GM19099 (cell line): Measurements from ENCODE around the gene NCBP2L.

Source experiments
- POLR2A ChIP-seq: IDR thresholded peaks from 3 replicates; pipeline ENCODE4 v1.6.1; 2011; ENCODE audit warnings: low read depth; ENCODE audit not compliant: insufficient read length; ENCODE audit errors: extremely low read depth

The NCBP2L gene

DNA sequence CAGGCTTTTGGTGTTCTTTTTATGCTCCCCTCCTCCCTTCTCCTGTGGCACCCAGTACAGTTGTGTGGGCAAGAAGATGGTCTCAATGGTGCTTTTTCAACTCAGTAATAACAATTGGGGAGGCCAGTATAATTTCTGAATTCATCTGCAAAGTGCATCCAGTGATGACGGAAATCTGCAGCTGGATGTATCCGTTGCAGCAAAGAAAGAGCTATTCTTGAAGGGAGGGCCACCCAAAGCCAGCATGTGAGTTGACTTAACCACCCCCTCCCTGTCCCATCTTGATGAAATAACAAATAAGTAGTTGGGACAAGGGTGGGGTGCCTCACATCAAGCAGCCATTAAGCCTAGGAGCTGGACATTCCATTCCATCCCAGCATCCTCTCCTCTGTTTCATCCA, 32.7 kb upstream of the NCBP2L start:
- TF ChIP-seq POLR2A = no peak

DNA sequence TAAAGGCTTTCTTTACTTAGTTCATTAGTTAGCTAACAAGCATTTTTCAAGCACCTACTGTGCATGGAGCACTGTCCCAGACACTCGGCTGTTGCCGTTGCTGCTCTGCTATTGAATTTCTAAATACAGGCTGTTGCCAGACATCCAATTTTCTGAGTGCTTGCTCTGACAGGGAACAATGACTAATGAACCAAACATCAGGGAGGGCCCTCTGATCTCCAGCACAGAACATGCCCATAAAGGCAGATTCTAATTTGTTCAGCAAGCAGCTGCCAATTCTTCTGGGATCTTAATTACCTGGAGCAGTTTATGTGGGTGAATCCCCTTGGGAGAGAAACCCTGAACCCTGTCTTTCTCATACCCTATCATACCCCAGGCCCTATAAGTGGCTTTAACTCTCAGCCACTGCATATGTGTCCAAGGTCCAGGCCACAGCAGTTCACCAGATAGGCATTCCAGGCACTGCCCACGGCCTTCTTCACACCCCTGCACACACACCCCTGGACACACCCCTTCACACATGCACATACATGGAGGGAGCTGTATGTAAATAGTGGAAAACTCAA, 29.9 kb upstream of the NCBP2L start:
- no peak for TF ChIP-seq POLR2A

DNA sequence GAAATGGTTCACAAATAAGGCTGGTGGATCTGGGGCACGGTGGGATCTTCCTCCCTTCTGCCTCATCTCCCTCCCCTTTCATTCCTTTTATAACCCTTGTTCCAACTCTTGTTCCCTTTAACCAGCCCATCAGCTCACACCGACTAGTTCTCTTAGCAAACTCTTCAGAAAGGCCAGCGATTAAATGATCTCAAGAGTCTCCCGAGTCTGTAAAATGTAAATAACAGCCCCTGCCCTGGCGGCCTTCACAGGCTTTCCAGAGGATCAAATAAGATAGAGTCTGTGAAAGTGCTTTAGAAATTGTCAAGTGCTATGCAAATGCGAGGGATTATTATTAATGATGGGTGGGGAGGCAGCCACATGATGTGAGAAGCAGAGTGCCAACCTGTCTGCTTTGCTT, 29.0 kb upstream of the NCBP2L start:
- TF ChIP-seq POLR2A = no peak

DNA sequence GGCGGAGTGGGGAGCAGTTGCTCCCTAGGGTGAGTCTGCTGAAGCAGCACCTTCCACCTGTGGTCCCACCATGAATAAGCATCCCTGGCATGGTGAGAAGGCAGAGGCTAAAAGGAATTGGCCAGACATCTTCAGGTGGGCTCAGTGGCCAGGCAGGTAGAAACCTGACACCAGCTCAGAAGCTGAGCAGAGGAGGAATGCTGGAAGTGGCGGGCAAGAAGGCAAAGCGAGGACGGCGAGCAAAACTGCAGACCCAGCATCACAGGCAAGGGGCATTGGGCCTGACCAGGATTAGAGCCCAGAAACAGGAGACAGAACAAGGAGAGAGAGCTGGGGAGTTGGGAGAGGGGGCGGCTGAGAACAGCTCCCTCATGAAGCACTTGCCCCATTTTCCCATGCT, 27.3 kb upstream of the NCBP2L start:
- no peak for TF ChIP-seq POLR2A

DNA sequence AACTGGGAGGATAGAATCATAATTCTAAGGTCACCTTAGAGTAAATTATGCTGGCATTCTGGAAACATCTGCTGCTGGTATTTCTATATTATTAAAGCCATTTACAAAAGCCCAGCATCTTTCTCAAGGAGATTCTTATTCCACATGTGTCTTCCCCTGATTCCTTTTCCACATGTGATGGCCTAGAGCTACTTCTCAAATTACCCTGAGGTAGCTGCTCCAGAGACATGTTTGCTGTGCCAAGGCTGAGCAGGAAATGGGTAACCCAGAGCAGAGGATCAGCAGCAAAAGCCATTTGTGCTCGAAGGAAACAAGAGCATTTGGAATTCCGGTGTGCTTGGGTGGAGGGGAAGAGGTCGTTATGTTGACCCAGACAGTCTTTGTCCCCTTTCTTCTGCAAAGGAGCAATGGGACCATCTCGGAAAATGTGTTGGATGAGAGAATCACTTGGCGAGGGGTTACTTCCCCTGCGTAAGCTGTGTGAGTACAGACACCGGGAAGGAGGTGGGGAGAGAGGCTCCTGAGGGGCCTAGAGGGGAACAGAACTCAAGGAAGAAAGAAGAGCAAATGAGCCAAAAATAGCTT, 26.6 kb upstream of the NCBP2L start:
- TF ChIP-seq POLR2A = no peak

DNA sequence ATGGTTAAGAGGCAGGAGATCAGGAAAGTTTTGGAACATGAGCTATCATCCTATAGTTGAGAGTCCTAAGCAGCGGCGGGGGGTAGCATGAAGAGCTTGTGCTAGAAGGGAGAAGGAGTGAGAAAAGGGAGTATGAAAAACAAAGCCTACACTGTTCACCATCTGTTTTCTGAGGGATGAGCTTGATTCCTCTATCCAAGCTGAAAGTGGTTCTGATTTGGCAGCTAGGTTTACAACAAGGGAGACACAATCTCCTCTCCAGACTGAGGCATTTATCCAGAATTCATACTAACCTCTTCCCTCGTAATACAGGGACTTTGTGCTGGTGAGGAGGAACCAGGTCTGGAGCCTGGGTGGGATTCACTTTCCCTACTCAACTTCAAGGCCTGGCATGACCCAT, 25.5 kb upstream of the NCBP2L start:
- TF ChIP-seq POLR2A = no peak

DNA sequence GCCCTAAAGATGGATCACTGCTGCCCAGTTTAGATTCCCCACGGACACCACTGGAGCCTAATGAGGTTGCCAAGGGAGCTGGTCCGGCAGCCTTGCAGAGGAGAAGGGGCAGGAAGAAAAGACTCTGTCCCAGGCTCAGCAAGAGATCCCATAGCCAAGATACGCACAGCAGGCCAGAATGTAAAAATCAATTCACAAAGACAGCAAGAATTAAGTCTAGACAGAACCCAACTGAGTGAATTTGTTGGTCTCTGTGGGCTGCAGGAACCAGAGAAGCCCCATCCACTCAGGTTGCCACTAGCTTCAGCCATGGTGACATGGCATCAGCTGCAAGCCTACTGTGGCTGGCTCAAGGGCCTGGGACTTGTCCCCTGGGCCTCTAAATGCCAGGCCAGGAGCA, 24.8 kb upstream of the NCBP2L start:
- no peak for TF ChIP-seq POLR2A

DNA sequence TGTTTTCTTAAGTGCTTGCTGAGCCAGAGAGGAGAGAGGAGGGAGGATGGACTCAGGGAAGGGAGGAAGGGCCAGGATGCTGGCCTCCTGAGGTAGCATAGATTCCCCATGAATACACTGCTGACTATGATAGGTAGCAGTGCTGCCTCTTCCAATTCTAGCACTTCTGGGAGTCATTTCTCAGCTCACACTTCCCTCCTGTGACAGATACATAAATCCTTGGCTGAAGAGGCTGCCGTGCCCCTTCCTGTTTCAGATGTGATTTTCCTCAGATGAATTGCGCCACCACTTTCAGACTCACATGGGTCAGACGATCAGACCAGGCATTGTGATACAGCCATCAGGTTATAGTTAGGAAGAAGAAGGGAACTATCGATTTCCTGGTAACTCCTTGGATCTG, 24.3 kb upstream of the NCBP2L start:
- no peak for TF ChIP-seq POLR2A

DNA sequence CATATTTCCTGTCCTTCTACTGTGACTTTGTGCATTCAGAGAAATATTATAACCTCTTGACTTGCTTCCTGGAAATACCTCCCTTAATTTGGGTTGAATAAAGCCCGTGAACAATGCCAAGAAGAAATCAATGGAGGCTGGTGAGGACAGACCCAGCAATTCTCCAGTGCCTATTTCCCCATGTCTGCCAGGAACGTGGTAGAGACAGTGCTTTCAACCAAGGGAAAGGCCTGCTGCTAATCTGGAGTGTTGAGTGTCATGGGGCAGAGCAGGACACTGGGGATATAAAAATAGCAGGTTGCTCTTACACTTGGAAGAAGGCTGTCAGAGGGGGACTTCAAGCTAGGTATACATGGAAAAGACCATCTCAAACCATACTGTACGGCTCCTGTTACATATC, 21.8 kb upstream of the NCBP2L start:
- TF ChIP-seq POLR2A = no peak

DNA sequence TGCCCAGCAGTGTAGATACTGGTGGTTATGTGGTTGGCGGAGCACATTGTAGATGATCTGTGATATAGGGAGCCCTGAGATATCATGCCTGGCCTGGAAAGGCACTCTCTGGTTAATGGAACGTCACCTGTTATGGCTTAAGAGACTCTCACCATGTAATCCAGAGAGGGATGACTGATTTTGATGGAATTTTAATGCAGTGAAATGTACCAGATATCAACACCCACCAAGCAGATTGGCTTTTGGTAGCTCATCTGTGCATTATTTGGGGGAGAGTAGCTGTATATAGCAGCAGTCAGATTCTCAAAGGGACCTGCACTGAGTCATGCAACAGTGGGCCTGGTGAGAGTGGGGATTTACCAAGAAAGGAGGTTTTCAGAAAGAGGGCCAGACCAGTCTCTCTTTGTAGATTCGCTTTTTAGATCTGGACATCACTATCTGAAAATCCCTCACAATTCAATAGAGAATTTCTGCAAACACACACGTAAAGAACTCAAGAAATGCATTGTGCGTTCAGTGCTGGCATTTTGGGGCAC, 19.2 kb upstream of the NCBP2L start:
- no peak for TF ChIP-seq POLR2A

DNA sequence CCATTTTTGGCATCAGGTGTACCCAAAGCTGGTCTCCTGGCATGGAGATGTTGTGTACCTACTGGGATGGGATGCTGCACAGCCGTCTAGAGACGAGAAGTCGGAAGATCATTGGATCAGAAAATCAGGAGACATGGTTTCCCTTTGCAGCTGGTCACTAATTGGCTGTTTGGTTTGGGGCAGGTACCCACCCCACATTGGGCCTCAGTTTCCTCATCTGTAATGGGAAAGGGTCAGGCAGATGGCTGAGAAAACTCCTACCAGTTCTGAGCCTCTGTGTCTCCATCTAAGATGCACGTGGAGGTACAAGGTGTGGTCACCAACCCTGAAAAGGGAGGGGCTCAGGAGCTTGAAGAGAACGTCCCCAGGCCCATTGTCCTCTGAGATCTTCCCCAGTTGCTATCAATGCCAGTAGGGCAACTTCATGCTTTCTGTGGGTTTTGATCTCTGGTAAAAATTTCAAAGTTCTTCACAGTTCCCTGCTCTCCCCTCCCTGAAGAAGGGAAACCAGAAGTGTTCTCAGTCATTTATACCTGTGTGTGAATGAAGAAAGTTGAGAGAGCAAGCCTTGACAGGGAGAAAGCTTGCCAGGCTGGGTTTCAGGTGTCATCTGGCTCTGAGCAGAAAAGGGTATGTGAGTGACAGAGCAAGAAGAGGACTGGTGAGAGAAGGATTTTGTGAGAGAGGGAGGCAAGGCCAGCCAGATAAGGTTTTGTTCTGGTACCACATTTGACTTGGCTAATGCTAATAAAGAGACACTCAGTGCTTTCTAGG, 17.0 kb upstream of the NCBP2L start:
- no peak for TF ChIP-seq POLR2A

DNA sequence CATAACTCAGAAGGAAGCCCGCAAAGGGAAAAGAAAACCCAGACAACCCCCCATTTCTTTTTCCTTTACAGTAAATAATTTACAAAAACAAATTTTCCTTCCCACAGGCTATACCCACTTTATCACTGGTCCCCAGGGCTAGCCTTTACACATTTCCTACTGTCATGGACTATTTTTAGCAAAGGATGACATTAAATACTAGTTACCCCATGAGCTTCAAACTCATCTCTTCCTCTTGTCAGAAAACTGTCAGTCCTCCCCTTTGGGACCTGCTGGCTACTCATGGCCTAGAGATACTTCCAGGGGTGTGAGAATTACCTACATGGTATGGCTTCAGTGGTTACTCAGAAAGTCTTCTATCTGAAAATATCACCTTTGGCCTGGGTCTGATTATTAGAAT, 13.9 kb upstream of the NCBP2L start:
- TF ChIP-seq POLR2A = no peak

DNA sequence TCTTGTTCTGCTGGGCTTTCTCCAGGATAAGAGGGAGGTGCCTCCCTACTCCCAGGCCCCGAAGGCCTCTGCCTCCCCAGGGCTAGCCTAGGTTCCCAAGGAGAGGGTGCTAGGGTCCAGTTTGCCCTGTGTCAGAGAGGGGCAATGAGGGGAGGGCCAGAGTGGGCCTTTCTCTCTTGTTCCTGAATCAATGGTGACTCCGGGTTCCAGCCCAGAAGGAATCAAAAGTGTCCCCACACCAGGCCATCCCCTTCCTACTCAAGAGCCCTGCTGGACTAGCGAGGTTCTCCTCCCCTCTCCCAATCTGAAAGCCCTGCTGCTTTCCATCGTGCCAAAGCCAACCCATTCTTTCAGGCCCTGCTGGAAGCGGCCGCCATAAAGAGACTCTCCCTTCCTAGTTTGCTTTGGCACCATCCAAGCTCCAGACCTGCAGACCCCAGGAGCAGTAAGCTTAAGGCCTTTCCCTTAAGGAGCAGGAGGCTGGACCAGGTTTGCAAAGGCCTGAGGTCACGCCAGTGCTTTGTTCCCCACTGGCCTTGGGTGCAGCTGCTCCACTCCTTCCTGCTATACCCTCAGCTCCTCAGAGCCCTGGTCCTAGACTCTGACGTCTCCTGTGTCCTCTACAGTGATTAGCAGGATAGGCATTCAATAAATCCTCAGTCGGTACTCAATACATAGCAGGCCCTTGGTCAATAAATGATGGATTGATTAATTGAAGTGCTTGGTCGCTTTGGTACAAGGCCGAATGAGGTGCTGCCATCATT, 12.5 kb upstream of the NCBP2L start:
- no peak for TF ChIP-seq POLR2A

DNA sequence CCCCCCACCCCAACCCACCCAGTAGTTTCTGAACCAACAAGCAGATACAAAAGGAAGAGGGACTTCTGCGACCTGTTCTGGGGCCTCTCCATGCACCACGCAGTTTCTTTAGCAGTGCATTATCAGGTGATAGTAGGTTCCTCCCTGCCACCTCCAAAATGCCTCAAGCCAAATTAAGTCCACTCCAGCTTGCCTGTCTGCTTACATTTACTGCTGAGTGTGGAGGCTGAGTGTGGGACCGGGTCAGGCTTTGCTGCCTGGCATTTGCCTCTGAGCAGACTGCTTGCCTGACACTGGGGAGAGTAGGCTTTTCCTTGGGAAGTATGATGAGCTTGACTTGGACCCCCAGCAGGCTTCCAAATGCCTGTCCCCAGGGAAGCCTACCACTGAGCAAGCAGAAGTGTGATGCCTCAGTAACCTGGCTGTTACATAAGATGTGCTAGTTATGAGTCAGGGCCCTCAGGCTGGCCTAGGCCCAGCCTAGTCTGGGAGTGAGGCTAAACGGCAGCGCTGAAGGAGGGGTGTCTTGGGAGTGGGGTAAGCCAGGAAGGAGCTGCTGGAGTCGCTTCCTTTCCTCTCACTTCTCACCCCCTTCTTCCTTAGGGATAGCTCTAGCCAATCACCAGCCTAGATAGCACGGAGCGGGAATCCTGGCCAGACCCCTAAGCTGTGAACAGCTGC, 10.9 kb upstream of the NCBP2L start:
- no peak for TF ChIP-seq POLR2A

DNA sequence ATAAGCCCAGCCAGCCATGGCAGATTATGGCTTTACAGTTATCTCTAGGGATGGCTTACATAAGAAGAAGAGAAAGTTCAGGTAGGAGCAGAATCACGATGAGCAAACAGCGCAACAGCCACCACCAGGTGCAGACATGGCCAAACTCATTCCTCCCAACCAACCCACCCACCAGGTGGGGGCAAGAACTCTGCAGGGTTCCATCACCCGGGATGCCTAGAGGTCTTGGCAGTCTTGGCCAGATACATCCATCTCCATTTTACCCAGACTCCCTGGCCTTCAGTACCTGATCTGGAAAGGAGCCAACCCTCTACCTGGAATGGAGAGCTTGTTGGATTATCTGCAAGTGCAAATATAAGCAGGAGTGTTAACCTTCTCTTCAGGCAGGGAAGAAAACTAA, 9.5 kb upstream of the NCBP2L start:
- no peak for TF ChIP-seq POLR2A

DNA sequence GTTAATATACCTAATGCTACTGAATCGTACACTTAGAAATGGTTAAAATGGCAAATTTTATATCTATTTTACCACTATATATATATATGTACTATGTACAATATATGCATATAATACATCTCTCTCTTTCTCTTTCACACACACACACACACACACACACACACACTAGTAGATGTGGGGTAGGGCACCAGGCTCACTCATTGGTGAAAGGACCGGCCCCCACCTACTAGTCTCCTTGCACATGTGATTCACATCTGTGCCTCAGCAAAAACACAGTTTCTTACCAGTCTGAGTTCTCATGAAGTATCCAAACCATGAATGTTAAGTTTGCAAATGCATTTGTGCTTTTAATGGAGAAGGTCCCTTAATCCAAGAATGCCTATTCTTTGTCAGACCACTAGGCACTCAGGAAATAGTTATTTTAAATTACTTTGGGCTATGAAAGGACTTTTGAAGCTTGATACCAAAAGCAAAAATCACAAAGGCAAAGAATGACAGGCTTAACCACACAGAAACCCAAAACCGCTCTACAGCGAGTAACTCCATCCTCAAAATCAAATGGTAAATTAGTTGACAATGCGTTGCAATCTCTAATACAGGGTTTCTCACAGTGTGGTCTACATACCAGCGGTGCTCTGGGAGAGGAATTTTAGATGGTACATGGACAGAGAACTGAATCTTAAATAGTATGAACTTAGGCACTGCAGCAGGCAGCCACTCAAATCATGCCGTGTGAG, 7.8 kb upstream of the NCBP2L start:
- TF ChIP-seq POLR2A = no peak
